Hepatocyte (in vitro differentiated cells): ENCODE results near the gene HOXA1.

Source experiments
- EZH2 ChIP-seq: fragments of 200-600 bp; sonication (generic); IDR thresholded peaks from 2 replicates; pipeline ENCODE4 v1.6.1; 2016; ENCODE audit warnings: antibody characterized with exemption, mild to moderate bottlenecking, borderline replicate concordance
- EZH2phosphoT487 ChIP-seq: fragments of 200-600 bp; sonication (generic); IDR thresholded peaks from one replicate; pipeline ENCODE4 v1.6.1; 2018; ENCODE audit warnings: antibody characterized with exemption, mild to moderate bottlenecking, low read depth, moderate library complexity; ENCODE audit not compliant: unreplicated experiment, severe bottlenecking
- TF ChIP-seq, protein P1 (sequence below): fragments of 200-600 bp; sonication (generic); IDR thresholded peaks from 2 replicates; pipeline ENCODE4 v1.5.1; 2016; ENCODE audit warnings: antibody characterized with exemption, mild to moderate bottlenecking; ENCODE audit not compliant: poor library complexity

DNA sequence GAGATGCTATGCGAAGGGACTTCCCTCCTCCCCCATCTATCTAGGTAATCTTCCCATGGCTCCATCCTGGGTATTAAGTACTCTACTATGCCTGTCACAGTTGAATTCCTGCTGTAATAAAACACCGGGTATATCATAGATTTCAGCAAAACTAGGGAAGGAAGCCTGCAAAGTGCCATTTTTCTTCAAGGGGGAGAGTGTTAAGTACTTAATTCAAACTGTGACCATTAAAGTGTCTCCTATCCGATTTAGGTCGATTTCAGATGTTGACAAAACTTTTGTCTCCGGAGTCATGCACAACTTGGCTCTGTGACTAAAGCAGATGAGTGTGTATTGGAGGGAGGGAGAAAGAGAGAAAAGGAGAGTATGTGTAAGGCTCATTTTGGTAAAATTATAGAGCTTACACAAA, 30.2 kb upstream of the HOXA1 start:
- TF ChIP-seq, protein P1, sequence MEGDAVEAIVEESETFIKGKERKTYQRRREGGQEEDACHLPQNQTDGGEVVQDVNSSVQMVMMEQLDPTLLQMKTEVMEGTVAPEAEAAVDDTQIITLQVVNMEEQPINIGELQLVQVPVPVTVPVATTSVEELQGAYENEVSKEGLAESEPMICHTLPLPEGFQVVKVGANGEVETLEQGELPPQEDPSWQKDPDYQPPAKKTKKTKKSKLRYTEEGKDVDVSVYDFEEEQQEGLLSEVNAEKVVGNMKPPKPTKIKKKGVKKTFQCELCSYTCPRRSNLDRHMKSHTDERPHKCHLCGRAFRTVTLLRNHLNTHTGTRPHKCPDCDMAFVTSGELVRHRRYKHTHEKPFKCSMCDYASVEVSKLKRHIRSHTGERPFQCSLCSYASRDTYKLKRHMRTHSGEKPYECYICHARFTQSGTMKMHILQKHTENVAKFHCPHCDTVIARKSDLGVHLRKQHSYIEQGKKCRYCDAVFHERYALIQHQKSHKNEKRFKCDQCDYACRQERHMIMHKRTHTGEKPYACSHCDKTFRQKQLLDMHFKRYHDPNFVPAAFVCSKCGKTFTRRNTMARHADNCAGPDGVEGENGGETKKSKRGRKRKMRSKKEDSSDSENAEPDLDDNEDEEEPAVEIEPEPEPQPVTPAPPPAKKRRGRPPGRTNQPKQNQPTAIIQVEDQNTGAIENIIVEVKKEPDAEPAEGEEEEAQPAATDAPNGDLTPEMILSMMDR = no peak
- TF ChIP-seq EZH2 (no peak), EZH2phosphoT487 (no peak)
